BLaER1 (cell line): Measurements from ENCODE around the gene PTGER4.
A peak's percentile ranks its signal among the peaks of the same experiment; 100 is the strongest.
"Not testable (repeated sequence)": the region's sequence is repeated elsewhere in the genome, so short reads cannot be mapped to it uniquely, and the experiment has no call there.

ENCODE experiments used
- H3K27ac ChIP-seq: shearing (Covaris generic); formaldehyde crosslinking; 2 replicates; pipeline ENCODE4 v1.8.1; 2022
- H3K27me3 ChIP-seq: shearing (Covaris generic); formaldehyde crosslinking; 2 replicates; pipeline ENCODE4 v1.8.1; 2022
- H3K36me3 ChIP-seq: shearing (Covaris generic); formaldehyde crosslinking; 2 replicates; pipeline ENCODE4 v1.8.1; 2022
- H3K4me1 ChIP-seq: shearing (Covaris generic); formaldehyde crosslinking; 2 replicates; pipeline ENCODE4 v1.8.1; 2022
- H3K4me2 ChIP-seq: shearing (Covaris generic); formaldehyde crosslinking; 2 replicates; pipeline ENCODE4 v1.8.1; 2022
- H3K4me3 ChIP-seq: shearing (Covaris generic); formaldehyde crosslinking; 2 replicates; pipeline ENCODE4 v1.8.1; 2022
- H3K9ac ChIP-seq: shearing (Covaris generic); formaldehyde crosslinking; 2 replicates; pipeline ENCODE4 v1.8.1; 2022
- H3K9me3 ChIP-seq: shearing (Covaris generic); formaldehyde crosslinking; 2 replicates; pipeline ENCODE4 v1.8.1; 2022
- H4K20me1 ChIP-seq: shearing (Covaris generic); formaldehyde crosslinking; 2 replicates; pipeline ENCODE4 v1.8.1; 2022
- Cebpa-rat ChIP-seq: shearing (Covaris generic); IDR thresholded peaks from 2 replicates; pipeline ENCODE4 v1.8.1; 2022

PTGER4 gene

DNA sequence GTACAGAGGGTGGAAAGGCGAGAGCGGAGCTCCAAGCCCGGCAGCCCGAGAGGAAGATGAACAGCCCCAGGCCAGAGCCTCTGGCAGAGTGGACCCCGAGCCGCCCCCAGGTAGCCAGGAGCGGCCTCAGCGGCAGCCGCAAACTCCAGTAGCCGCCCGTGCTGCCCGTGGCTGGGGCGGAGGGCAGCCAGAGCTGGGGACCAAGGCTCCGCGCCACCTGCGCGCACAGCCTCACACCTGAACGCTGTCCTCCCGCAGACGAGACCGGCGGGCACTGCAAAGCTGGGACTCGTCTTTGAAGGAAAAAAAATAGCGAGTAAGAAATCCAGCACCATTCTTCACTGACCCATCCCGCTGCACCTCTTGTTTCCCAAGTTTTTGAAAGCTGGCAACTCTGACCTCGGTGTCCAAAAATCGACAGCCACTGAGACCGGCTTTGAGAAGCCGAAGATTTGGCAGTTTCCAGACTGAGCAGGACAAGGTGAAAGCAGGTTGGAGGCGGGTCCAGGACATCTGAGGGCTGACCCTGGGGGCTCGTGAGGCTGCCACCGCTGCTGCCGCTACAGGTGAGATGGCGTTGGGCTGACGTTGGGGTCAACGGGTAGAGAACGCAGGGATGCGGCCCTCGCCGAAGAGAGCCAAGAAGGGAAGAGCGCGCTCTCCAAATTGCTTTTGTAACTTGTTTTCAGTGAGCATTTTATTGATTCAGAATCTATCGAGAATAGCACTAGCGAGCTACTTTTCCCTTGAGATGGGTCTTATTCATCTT, at the start of gene PTGER4:
Gene PTGER4 (plus strand): TSS at position 3 of the 769 bp plus-strand sequence. CDS start 1,079 bp downstream, outside the sequence.
- peak within 1 kb of the TSS; percentile 82 for H3K4me2 ChIP-seq
- peaks cover 52% of the 10 kb centered on the region for H4K20me1 ChIP-seq
- H3K27me3 ChIP-seq = no peaks in the 10 kb centered on the region
- H3K4me1 ChIP-seq = peaks cover 51% of the 10 kb centered on the region
- H3K9me3 ChIP-seq = no peaks in the 10 kb centered on the region
- peak within 1 kb of the TSS; percentile 87 for H3K27ac ChIP-seq
- H3K9ac ChIP-seq = peak within 1 kb of the TSS; percentile 80
- no peak for TF ChIP-seq Cebpa-rat
- H3K4me3 ChIP-seq = peak within 1 kb of the TSS; percentile 91
- peaks cover 9% of the 10 kb centered on the region for H3K36me3 ChIP-seq

DNA sequence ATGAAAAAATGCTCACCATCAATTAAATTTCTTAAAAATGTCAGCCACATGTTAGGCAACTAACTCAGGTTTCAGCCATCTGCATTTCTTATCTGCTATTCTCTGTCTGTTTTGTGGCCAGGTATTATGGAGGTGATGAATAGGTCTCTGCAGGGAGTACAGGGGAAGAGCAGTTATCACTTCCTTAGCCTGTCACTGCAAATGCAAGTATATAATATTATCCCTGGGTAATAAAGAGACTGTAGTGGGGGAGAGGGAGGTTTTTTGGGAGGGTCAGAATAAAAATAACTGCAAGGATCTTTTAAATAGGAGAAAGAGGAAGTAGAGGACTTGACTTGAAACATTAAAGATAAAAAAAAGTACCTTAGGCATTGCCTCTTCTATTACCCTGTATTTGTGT, 49.6 kb upstream of the PTGER4 start:
- Histone ChIP-seq H3K27me3 (no peaks in the 10 kb centered on the region), H3K4me1 (peaks cover 6% of the 10 kb centered on the region), H4K20me1 (no peaks in the 10 kb centered on the region), H3K9me3 (no peaks in the 10 kb centered on the region), H3K9ac (no peak overlapping the region), H3K36me3 (no peaks in the 10 kb centered on the region), H3K4me3 (no peak overlapping the region), H3K27ac (no peak overlapping the region), H3K4me2 (peak overlapping the region; percentile 28; the same call in 1 of the 2 replicates)
- TF ChIP-seq Cebpa-rat = no peak

GRCh38 chr5:40631236-40631635, 48.5 kb upstream of the PTGER4 start:
- no peak overlapping the region for H3K9ac ChIP-seq
- peaks cover 6% of the 10 kb centered on the region for H3K4me1 ChIP-seq
- no peaks in the 10 kb centered on the region for H4K20me1 ChIP-seq
- no peak overlapping the region for H3K4me2 ChIP-seq
- no peaks in the 10 kb centered on the region for H3K27me3 ChIP-seq
- no peaks in the 10 kb centered on the region for H3K36me3 ChIP-seq
- H3K27ac ChIP-seq = no peak overlapping the region
- no peak overlapping the region for H3K4me3 ChIP-seq
- TF ChIP-seq Cebpa-rat = no peak
- H3K9me3 ChIP-seq = peaks cover 5% of the 10 kb centered on the region

GRCh38 chr5:40634154-40634553, 45.6 kb upstream of the PTGER4 start:
- Histone ChIP-seq H3K27me3 (no peaks in the 10 kb centered on the region), H3K9me3 (peaks cover 18% of the 10 kb centered on the region), H3K27ac (no peak overlapping the region), H3K4me3 (no peak overlapping the region), H3K9ac (no peak overlapping the region), H4K20me1 (no peaks in the 10 kb centered on the region), H3K4me1 (peaks cover 6% of the 10 kb centered on the region), H3K36me3 (no peaks in the 10 kb centered on the region), H3K4me2 (no peak overlapping the region)
- TF ChIP-seq Cebpa-rat = no peak

- Histone ChIP-seq H3K9ac (no peak overlapping the region), H3K27ac (no peak overlapping the region), H4K20me1 (no peaks in the 10 kb centered on the region), H3K4me2 (no peak overlapping the region), H3K4me3 (no peak overlapping the region), H3K36me3 (no peaks in the 10 kb centered on the region), H3K4me1 (peaks cover 6% of the 10 kb centered on the region), H3K27me3 (no peaks in the 10 kb centered on the region), H3K9me3 (peaks cover 19% of the 10 kb centered on the region)
- TF ChIP-seq Cebpa-rat = no peak
Measured at GRCh38 chr5:40634593-40634992, 45.1 kb upstream of the PTGER4 start.

GRCh38 chr5:40639531-40639930, 40.2 kb upstream of the PTGER4 start:
- H3K27ac ChIP-seq, H4K20me1 ChIP-seq, H3K4me1 ChIP-seq, H3K4me2 ChIP-seq, H3K36me3 ChIP-seq, H3K9ac ChIP-seq, H3K27me3 ChIP-seq, H3K4me3 ChIP-seq: not testable (repeated sequence)
- H3K9me3 ChIP-seq = peaks cover 26% of the 10 kb centered on the region

- no peak overlapping the region for H3K9ac ChIP-seq
- H3K4me3 ChIP-seq = no peak overlapping the region
- no peak overlapping the region for H3K27ac ChIP-seq
- no peaks in the 10 kb centered on the region for H3K36me3 ChIP-seq
- TF ChIP-seq Cebpa-rat = no peak
- no peak overlapping the region for H3K4me2 ChIP-seq
- H3K27me3 ChIP-seq = no peaks in the 10 kb centered on the region
- no peaks in the 10 kb centered on the region for H3K4me1 ChIP-seq
- 0 out of 2 replicates have a peak, but pooled peaks cover 3% of the 10 kb centered on the region for H3K9me3 ChIP-seq
- H4K20me1 ChIP-seq = no peaks in the 10 kb centered on the region
Measured at GRCh38 chr5:40646266-40646665, 33.4 kb upstream of the PTGER4 start.

GRCh38 chr5:40648150-40648549, 31.6 kb upstream of the PTGER4 start:
- Histone ChIP-seq H3K9ac (no peak overlapping the region), H3K4me3 (no peak overlapping the region), H3K27ac (no peak overlapping the region), H3K27me3 (no peaks in the 10 kb centered on the region), H3K4me1 (peaks cover 10% of the 10 kb centered on the region), H3K4me2 (no peak overlapping the region), H3K36me3 (no peaks in the 10 kb centered on the region), H3K9me3 (0 out of 2 replicates have a peak, but pooled peaks cover 3% of the 10 kb centered on the region), H4K20me1 (no peaks in the 10 kb centered on the region)
- no peak for TF ChIP-seq Cebpa-rat

- no peak overlapping the region for H3K4me2 ChIP-seq
- H3K9ac ChIP-seq = no peak overlapping the region
- no peak overlapping the region for H3K27ac ChIP-seq
- H3K4me3 ChIP-seq = no peak overlapping the region
- no peaks in the 10 kb centered on the region for H3K36me3 ChIP-seq
- H3K4me1 ChIP-seq = peaks cover 21% of the 10 kb centered on the region
- no peaks in the 10 kb centered on the region for H3K9me3 ChIP-seq
- H3K27me3 ChIP-seq = no peaks in the 10 kb centered on the region
- H4K20me1 ChIP-seq = no peaks in the 10 kb centered on the region
- TF ChIP-seq Cebpa-rat = no peak
Measured at GRCh38 chr5:40649463-40650030, 30.2 kb upstream of the PTGER4 start.

- Histone ChIP-seq H3K36me3 (no peaks in the 10 kb centered on the region), H3K4me1 (peaks cover 21% of the 10 kb centered on the region), H3K9me3 (no peaks in the 10 kb centered on the region), H3K4me2 (no peak overlapping the region), H3K27me3 (no peaks in the 10 kb centered on the region), H4K20me1 (no peaks in the 10 kb centered on the region), H3K9ac (no peak overlapping the region), H3K4me3 (no peak overlapping the region), H3K27ac (no peak overlapping the region)
- TF ChIP-seq Cebpa-rat = no peak
Measured at GRCh38 chr5:40651201-40651600, 28.5 kb upstream of the PTGER4 start.
